ENCODE data around the gene KLF3. TPM values are rescaled to one million over a fixed set of nuclear protein-coding genes. Genes with fewer than 3 reads are reported as not detected.
A peak's percentile ranks its signal among the peaks of the same experiment; 100 is the strongest.

The KLF3 gene
- total RNA-seq, 1 experiment from 2014 or later: 49.9 TPM

GRCh38 chr4:38671592-38671940, 7.6 kb downstream of the KLF3 start:
- intact Hi-C loops (cut with micrococcal nuclease; ENCODE audit: unreplicated experiment): loop anchor here (5.0 kb wide), 1 partner anchor 609 kb away; no protein-coding TSS in a partner anchor
- H3K4me1 Mint-ChIP-seq (ENCODE audit: low read depth, unreplicated experiment): peaks cover 56% of the 10 kb centered on the region
- no peak for DNase-seq
- TF ChIP-seq CTCF (IDR thresholded peaks at IDR 0.05; ENCODE audit: unreplicated experiment): no peak
- H3K9me3 Mint-ChIP-seq (ENCODE audit: low read depth, unreplicated experiment): no peaks in the 10 kb centered on the region
- peak overlapping the region; percentile 55 for H3K4me3 Mint-ChIP-seq (ENCODE audit: low read depth, unreplicated experiment)
- CTCF ChIA-PET: interaction anchor here (0.6 to 1.3 kb wide), 4 partner anchors 8 to 492 kb away, joined by 3 read pairs; no protein-coding TSS in a partner anchor
- BruUV-seq (replicated peaks): no TSS peak
- H3K27me3 Mint-ChIP-seq (ENCODE audit: unreplicated experiment): no peaks in the 10 kb centered on the region
- peak overlapping the region; percentile 55 for H3K27ac Mint-ChIP-seq (ENCODE audit: unreplicated experiment)
- peaks cover 78% of the 10 kb centered on the region for H3K36me3 Mint-ChIP-seq (ENCODE audit: insufficient read depth, unreplicated experiment)

GRCh38 chr4:38672074-38672396, 8.0 kb downstream of the KLF3 start:
- peak overlapping the region; percentile 55 for H3K4me3 Mint-ChIP-seq (ENCODE audit: low read depth, unreplicated experiment)

GRCh38 chr4:38672397-38673129, 8.6 kb downstream of the KLF3 start:
- peak overlapping the region; percentile 55 for H3K27ac Mint-ChIP-seq (ENCODE audit: unreplicated experiment)
- intact Hi-C loops (cut with micrococcal nuclease; ENCODE audit: unreplicated experiment): loop anchor here (5.0 kb wide), 1 partner anchor 610 kb away; no protein-coding TSS in a partner anchor
- no peaks in the 10 kb centered on the region for H3K9me3 Mint-ChIP-seq (ENCODE audit: low read depth, unreplicated experiment)
- H3K27me3 Mint-ChIP-seq (ENCODE audit: unreplicated experiment): no peaks in the 10 kb centered on the region
- no peak for TF ChIP-seq CTCF (IDR thresholded peaks at IDR 0.05; ENCODE audit: unreplicated experiment)
- DNase-seq: no peak
- CTCF ChIA-PET: interaction anchor here (0.7 kb wide), 3 partner anchors 9 to 493 kb away, joined by 3 to 4 read pairs (median 3); no protein-coding TSS in a partner anchor
- H3K4me3 Mint-ChIP-seq (ENCODE audit: low read depth, unreplicated experiment): peak overlapping the region; percentile 55
- no TSS peak for BruUV-seq (replicated peaks)
- peaks cover 62% of the 10 kb centered on the region for H3K4me1 Mint-ChIP-seq (ENCODE audit: low read depth, unreplicated experiment)
- H3K36me3 Mint-ChIP-seq (ENCODE audit: insufficient read depth, unreplicated experiment): peaks cover 68% of the 10 kb centered on the region

More at GRCh38 chr4:38672074-38672396, 8.0 kb downstream of the KLF3 start:
- Mint-ChIP-seq H3K27me3 (ENCODE audit: unreplicated experiment) (no peaks in the 10 kb centered on the region), H3K4me1 (ENCODE audit: low read depth, unreplicated experiment) (peaks cover 56% of the 10 kb centered on the region), H3K27ac (ENCODE audit: unreplicated experiment) (peak overlapping the region; percentile 55), H3K9me3 (ENCODE audit: low read depth, unreplicated experiment) (no peaks in the 10 kb centered on the region), H3K36me3 (ENCODE audit: insufficient read depth, unreplicated experiment) (peaks cover 74% of the 10 kb centered on the region)
- intact Hi-C loops (cut with micrococcal nuclease; ENCODE audit: unreplicated experiment): loop anchor here (5.0 kb wide), 1 partner anchor 610 kb away; no protein-coding TSS in a partner anchor
- no TSS peak for BruUV-seq (replicated peaks)
- DNase-seq: no peak
- no peak for TF ChIP-seq CTCF (IDR thresholded peaks at IDR 0.05; ENCODE audit: unreplicated experiment)
- CTCF ChIA-PET: interaction anchor here (0.6 to 0.7 kb wide), 4 partner anchors 9 to 492 kb away, joined by 3 to 4 read pairs (median 3); no protein-coding TSS in a partner anchor

- no TSS peak for BruUV-seq (replicated peaks)
- intact Hi-C loops (cut with micrococcal nuclease; ENCODE audit: unreplicated experiment): loop anchor here (5.0 kb wide), 1 partner anchor 611 kb away; no protein-coding TSS in a partner anchor
- peak; percentile 63 for DNase-seq
- peaks cover 69% of the 10 kb centered on the region for H3K4me1 Mint-ChIP-seq (ENCODE audit: low read depth, unreplicated experiment)
- TF ChIP-seq CTCF (IDR thresholded peaks at IDR 0.05; ENCODE audit: unreplicated experiment): no peak
- peak overlapping the region; percentile 55 for H3K4me3 Mint-ChIP-seq (ENCODE audit: low read depth, unreplicated experiment)
- H3K9me3 Mint-ChIP-seq (ENCODE audit: low read depth, unreplicated experiment): no peaks in the 10 kb centered on the region
- peak overlapping the region; percentile 55 for H3K27ac Mint-ChIP-seq (ENCODE audit: unreplicated experiment)
- CTCF ChIA-PET: interaction anchor here (1.3 to 2.1 kb wide), 3 partner anchors 14 to 494 kb away, joined by 9 to 14 read pairs (median 9); no protein-coding TSS in a partner anchor
- no peaks in the 10 kb centered on the region for H3K27me3 Mint-ChIP-seq (ENCODE audit: unreplicated experiment)
- peaks cover 67% of the 10 kb centered on the region for H3K36me3 Mint-ChIP-seq (ENCODE audit: insufficient read depth, unreplicated experiment)
Measured at GRCh38 chr4:38673130-38673978, 9.4 kb downstream of the KLF3 start.
